AG09309 (cell line): ENCODE results near the gene ATP10B.

ENCODE experiments used
- DNase-seq: peaks from one replicate; pipeline ENCODE4 v3.0.0-alpha.2; 2010; ENCODE audit warnings: low read depth
- H3K4me3 ChIP-seq: 2 replicates; pipeline ENCODE4 v1.5.1; 2011; ENCODE audit warnings: mild to moderate bottlenecking, low read depth, low read length, moderate library complexity; ENCODE audit not compliant: control insufficient read depth
- CTCF ChIP-seq: IDR thresholded peaks from 2 replicates; pipeline ENCODE4 v1.5.1; 2011; ENCODE audit warnings: mild to moderate bottlenecking, low read depth, low read length, inconsistent platforms; ENCODE audit not compliant: insufficient read depth, control insufficient read depth; ENCODE audit errors: missing control alignments

Gene ATP10B

GRCh38 chr5:160602744-160603143, 249.3 kb downstream of the ATP10B start:
- no peak for DNase-seq
- H3K4me3 ChIP-seq: no peak overlapping the region
- TF ChIP-seq CTCF: no peak

- DNase-seq: no peak
- no peak overlapping the region for H3K4me3 ChIP-seq
- TF ChIP-seq CTCF: no peak
Observed at GRCh38 chr5:160601046-160601445, 251.0 kb downstream of the ATP10B start.

GRCh38 chr5:160573318-160573717, 278.7 kb downstream of the ATP10B start:
- H3K4me3 ChIP-seq: no peak overlapping the region
- DNase-seq: no peak
- no peak for TF ChIP-seq CTCF

- no peak for DNase-seq
- TF ChIP-seq CTCF: no peak
- H3K4me3 ChIP-seq: no peak overlapping the region
Observed at GRCh38 chr5:160567031-160567705, 284.8 kb downstream of the ATP10B start.

GRCh38 chr5:160565376-160565775, 286.6 kb downstream of the ATP10B start:
- no peak for DNase-seq
- H3K4me3 ChIP-seq: no peak overlapping the region
- TF ChIP-seq CTCF: no peak

GRCh38 chr5:160556846-160557245, 295.2 kb downstream of the ATP10B start:
- peak; percentile 23 for DNase-seq
- TF ChIP-seq CTCF: no peak
- no peak overlapping the region for H3K4me3 ChIP-seq
